T47D (cell line): ENCODE results near the gene ZSWIM7.

Source experiments
- DNase-seq, 2 experiments: peaks; one replicate each; pipeline versions ENCODE4 v3.0.0 to v3.0.0-alpha.2; 2011 to 2012; ENCODE audit warnings: low read depth in 1 of 2, low spot score in 1 of 2
- JUND ChIP-seq: IDR thresholded peaks from 2 replicates; pipeline ENCODE4 v1.6.1; 2012; ENCODE audit warnings: low read depth
- in situ Hi-C: cut with HindIII; loops from 2 replicates; pipeline ENCODE4 v1.10.0; 2016; ENCODE audit warnings: low sequenced_read_pairs, low pct_unique_long_range_greater_than_20kb

Gene ZSWIM7

DNA sequence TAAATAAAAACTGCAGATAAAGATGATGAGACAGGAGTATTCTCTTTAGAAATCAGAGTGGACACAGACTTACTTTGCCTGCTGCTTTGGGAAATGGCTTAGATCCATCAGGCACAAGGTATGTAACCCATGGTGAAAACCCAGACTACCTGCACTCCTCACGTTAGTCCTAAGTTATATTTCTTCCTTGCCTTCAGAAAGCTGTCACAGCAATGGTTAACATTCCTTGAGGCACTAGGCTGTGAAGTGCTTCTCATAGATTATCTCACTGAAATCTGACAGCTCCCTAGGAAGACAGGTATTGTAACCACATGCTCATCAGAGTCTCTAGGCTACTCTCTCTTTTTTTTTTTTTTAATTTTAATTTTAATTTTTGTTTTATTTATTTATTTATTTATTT lies 20.9 kb downstream of the ZSWIM7 start:
- in situ Hi-C loops: no loop called here
- TF ChIP-seq JUND: no peak
- DNase-seq: no peak

DNA sequence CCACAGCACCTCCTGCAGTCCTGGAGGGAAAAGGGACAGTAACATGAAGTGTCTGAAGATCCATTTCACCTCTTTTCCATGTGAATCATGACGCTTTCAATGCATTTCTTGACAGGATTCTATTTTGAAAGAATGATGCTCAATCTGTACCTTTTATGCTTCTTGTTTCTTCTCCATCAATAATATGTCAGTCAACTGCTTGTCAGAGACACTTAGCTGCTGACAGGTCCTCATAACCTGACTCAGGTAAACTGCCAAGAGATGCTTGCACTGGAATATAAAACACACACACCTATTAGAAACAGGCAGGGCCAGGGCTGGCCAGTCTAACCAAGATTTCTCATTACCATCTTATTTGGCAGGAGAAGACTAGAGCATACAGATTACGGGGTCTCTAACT lies 21.6 kb downstream of the ZSWIM7 start:
- no peak for TF ChIP-seq JUND
- no peak for DNase-seq
- in situ Hi-C loops: no loop called here

DNA sequence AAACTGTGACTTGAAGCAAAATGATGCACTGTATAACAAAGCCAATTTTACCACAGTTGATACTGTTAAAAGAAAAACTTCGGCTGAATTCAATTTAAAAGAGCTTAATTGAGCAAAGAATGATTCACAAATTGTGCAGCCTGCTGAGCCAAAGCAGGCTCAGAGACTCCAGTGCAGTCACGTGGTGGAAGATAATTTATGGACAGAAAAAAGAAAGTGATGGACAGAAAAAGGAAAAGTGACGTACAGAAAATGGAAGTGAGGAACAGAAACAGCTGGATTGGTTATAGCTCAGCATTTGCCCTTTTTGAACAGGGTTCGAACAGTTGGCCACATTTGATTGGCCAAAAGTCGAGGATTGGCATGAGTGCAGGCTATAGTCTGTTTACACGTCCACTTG lies 25.7 kb downstream of the ZSWIM7 start:
- in situ Hi-C loops: no loop called here
- no peak for TF ChIP-seq JUND
- DNase-seq: no peak

DNA sequence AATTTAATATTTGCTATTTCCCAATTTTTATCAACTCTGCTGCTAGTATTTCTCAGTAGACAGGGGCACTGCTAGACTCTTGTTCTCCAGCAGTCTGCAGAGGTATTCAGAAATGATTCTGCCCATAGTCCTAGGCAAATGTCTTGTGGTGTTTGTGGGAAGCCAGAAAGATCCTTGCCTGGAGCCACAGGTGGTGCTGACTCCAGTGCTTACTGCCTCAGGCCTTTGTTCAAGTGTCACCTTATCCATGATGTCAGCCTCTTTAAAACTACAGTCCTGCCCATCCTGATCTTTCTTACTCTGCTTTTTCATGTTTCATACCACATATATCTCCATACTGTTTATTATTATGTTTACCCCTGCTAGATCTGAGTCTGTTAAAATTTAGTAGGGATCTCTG lies 26.5 kb downstream of the ZSWIM7 start:
- no peak for TF ChIP-seq JUND
- in situ Hi-C loops: no loop called here
- no peak for DNase-seq

GRCh38 chr17:15972497-15972951 lies 27.0 kb downstream of the ZSWIM7 start:
- TF ChIP-seq JUND: no peak
- in situ Hi-C loops: no loop called here
- DNase-seq: no peak

GRCh38 chr17:15971882-15972281 lies 27.6 kb downstream of the ZSWIM7 start:
- in situ Hi-C loops: no loop called here
- no peak for TF ChIP-seq JUND
- no peak for DNase-seq

DNA sequence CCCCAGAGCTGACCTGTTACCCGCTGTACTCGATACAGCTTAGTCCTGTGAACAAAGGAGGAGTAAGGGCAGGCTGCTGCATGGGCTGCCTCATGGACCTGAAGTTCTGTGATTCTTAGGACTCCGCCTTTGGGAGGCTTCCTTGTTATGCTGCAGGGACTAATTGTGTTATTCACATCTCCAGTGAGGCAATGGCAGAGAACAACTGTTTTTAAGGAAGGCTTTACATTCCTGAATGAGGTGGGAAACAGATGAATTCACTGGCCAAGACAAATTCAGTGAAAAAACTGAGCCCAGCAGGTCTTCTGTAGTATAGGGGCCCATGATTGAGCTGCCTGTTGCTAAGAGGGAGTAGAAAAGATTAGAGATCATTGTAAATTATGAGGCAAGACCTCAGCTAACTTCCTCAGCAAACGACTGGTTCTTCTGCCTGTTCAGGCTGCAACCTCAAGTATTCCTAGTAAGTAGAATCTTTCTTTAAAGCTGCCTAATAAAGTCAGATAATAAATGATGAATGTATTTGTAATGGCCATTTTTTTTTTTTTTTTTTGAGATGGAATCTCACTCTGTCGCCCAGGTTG lies 28.3 kb downstream of the ZSWIM7 start:
- in situ Hi-C loops: no loop called here
- no peak for TF ChIP-seq JUND
- no peak for DNase-seq

- no peak for TF ChIP-seq JUND
These were observed 29.0 kb downstream of the ZSWIM7 start for GRCh38 chr17:15970500-15970899.

GRCh38 chr17:15969463-15969862 lies 30.0 kb downstream of the ZSWIM7 start:
- DNase-seq: no peak
- in situ Hi-C loops: no loop called here
- TF ChIP-seq JUND: no peak

More at GRCh38 chr17:15970500-15970899, 29.0 kb downstream of the ZSWIM7 start:
- in situ Hi-C loops: no loop called here
- no peak for DNase-seq

DNA sequence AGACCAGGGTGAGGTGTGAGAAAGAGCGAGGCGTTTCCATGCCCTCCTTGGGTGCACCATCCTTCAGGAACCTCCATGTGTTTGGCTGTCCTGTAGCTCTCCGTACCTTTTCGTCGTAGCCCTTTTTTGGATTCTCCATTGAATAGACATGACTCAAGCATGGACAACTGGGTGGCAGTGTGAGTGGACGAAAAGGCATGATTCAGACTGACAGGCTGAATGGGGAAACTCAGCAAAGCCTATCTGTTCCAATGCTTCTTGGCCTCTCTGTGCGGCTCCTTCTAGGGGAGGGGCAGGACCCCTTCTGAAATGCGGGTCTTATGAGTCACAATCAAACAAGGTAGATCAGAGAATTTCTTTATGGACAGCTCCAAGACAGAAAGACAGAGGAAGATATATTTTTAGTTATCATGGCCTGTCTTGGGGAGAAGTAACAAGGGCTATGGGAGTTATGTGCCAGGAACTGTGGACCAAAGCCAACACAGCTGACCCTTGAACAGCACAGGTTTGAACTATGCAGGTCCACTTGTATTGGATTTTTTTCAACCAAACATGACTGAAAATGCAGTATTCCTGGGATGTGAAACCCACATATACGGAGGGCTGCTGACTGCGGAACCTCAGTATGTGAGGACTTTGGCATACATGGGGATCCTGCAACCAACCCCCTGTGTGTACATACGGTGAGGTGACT lies 31.7 kb downstream of the ZSWIM7 start:
- TF ChIP-seq JUND: no peak
- in situ Hi-C loops: no loop called here
- DNase-seq: no peak

DNA sequence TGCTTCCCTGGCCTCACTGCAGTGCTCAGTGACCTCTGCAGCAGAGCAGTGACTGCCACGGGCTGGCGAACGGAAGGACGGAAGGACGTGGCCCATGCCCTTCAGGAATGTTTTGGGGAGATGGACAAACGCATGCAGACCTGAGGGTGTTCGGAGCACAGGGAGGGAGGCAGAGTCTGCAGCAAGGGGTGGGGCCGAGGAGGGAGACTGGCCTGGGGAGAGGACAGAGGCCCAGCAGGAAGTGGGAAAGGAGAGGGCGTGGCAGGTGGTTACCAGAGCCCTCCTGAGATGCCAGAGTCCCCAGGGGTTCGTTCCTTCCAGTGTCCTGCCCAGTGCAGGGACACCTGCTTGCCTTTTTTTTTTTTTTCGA lies 32.6 kb downstream of the ZSWIM7 start:
- no peak for TF ChIP-seq JUND
- DNase-seq: no peak
- in situ Hi-C loops: no loop called here

- in situ Hi-C loops: no loop called here
- no peak for TF ChIP-seq JUND
- peak in 1 of 2 experiments; percentile 63 for DNase-seq
These were observed 33.2 kb downstream of the ZSWIM7 start for GRCh38 chr17:15966183-15966878.

- in situ Hi-C loops: no loop called here
- TF ChIP-seq JUND: no peak
- no peak for DNase-seq
These were observed 34.0 kb downstream of the ZSWIM7 start for GRCh38 chr17:15965528-15965927.
